Left cardiac atrium (tissue), 4 donors: Measurements from ENCODE around the gene GARNL3. TPM values are rescaled to one million over a fixed set of nuclear protein-coding genes. Genes with fewer than 3 reads are reported as not detected.

Source experiments
- ATAC-seq, 2 donors: fragments of 200-7000 bp; cut with Tn5 transposase; one replicate each; pipeline ENCODE4 v1.9.1; 2020; ENCODE audit warnings: mild to moderate bottlenecking in 2 of 2, moderate library complexity in 2 of 2
- DNase-seq: peaks from one replicate; pipeline ENCODE4 v3.0.0-alpha.2; 2020
- intact Hi-C, 2 donors: fragments of 100-400 bp; cut with DNase I; formaldehyde crosslinking; loops; one replicate each; pipeline versions ENCODE4 v1.14.1 to v1.15.1; 2022 to 2023
- total RNA-seq, 2 donors: library from RNA; stranded (reverse); fragmentation: NEBNext Ultra II Directional; extraction: Animal tissue kit (Norgen Biotek cat#: 25700); gene quantifications; one replicate each; pipeline ENCODE4 v1.2.1, GENCODE V29; 2021
- donor health status: DM: no; HTN: yes; CAD: no.
- donor health status: DM: no; HTN: yes; CAD: no; lungs with severe emphysema.
- donor health status: DM: yes; HTN: yes; CAD: no.
- donor health status: Dilated cardiomyopathy.

GARNL3 gene
- total RNA-seq, 2 donors from 2014 or later = 10.0 to 11.2 TPM

- intact Hi-C loops = loop anchor here in 1 of 2 donors (5.0 kb wide), 1 partner anchor 149 kb away; no protein-coding TSS in a partner anchor
- no peak for ATAC-seq
- no peak for DNase-seq
These were observed 97.0 kb downstream of the GARNL3 start for GRCh38 chr9:127361561-127361960.

DNA sequence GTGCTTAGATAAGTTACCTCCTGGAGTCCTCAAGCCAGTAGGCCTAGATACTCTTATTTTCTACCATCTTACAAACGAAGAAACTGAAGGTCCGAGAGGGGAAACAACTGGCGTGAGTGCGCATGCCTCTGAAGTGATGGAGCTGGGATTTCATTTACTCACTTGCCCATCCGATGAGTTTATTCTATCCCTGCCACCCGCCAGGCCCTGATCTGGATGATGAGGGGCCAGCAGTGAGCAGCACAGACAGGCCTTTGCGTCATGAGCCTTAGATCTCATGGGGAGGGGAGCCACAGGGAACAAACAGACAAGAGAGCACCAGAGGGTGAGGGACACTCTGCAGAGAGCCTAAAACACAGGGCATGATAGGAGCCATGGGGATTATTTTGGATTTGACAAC lies 98.3 kb downstream of the GARNL3 start:
- DNase-seq (no peak), ATAC-seq (no peak)
- intact Hi-C loops = loop anchor here in 1 of 2 donors (5.0 kb wide), 1 partner anchor 151 kb away; no protein-coding TSS in a partner anchor

DNA sequence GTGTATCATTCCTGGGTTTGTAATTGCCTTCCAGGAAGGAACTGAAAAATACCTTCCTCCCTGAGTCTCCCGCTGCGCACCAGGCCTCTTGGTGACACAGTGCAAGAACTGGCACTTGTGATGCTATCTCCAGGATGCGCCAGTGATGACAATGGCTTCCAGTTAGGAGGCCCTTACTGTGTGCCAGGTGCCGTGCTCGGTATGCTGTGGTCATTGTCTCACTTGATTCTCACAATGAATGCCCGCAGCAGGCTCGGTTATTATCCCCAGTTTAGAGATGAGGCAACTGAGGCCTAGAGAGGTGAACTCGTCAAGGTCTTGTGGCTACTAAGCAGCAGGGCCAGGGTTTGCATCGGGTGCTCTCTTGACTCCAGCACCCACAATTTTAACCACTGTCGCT lies 100.9 kb downstream of the GARNL3 start:
- no peak for DNase-seq
- no peak for ATAC-seq
- intact Hi-C loops = no loop called here

- intact Hi-C loops = no loop called here
- no peak for DNase-seq
- no peak for ATAC-seq
These were observed 102.0 kb downstream of the GARNL3 start for GRCh38 chr9:127366594-127366993.

DNA sequence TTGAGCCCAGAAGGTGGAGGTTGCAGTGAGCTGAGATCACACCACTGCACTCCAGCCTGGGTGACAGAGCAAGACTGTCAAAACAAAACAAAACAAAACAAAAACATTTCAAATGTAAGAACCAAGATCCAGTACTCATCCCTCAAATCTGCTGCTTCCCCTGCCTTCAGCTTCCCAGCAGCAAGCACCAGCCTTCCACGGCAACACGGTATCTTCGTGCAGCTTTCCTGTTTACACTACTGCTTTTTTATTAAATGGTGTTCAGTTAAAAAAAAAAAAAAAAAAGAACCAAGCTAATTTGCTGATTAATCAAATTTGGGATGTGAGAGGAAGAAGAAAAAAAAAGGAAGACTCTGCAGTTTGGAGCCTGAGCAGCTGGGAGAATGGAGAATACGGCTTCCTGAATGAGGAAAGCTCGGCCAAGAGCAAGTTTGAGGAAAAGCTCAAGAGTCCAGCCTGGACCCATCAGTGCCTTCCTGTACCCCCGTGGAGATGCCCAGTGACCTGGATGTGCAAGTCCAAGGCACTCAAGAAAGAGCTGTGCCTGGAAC lies 104.4 kb downstream of the GARNL3 start:
- peak in 1 of 2 donors; percentile 43 for ATAC-seq
- no peak for DNase-seq
- intact Hi-C loops = no loop called here

GRCh38 chr9:127369428-127369827 lies 104.9 kb downstream of the GARNL3 start:
- intact Hi-C loops = no loop called here
- DNase-seq (no peak), ATAC-seq (peak in 1 of 2 donors; percentile 18)

- intact Hi-C loops = no loop called here
- ATAC-seq = peak in 1 of 2 donors; percentile 15
These were observed 105.6 kb downstream of the GARNL3 start for GRCh38 chr9:127370147-127370579.

GRCh38 chr9:127370672-127371648 lies 106.4 kb downstream of the GARNL3 start:
- no peak for ATAC-seq
- intact Hi-C loops = no loop called here
- DNase-seq = no peak

More at GRCh38 chr9:127370147-127370579, 105.6 kb downstream of the GARNL3 start:
- no peak for DNase-seq

GRCh38 chr9:127380479-127380878 lies 115.9 kb downstream of the GARNL3 start:
- ATAC-seq = no peak
- intact Hi-C loops = no loop called here
- DNase-seq = no peak

GRCh38 chr9:127382541-127382940 lies 118.0 kb downstream of the GARNL3 start:
- intact Hi-C loops = no loop called here
- no peak for ATAC-seq
- DNase-seq = no peak

GRCh38 chr9:127384016-127384730 lies 119.6 kb downstream of the GARNL3 start:
- ATAC-seq (no peak), DNase-seq (no peak)
- intact Hi-C loops = no loop called here

GRCh38 chr9:127384901-127385300 lies 120.3 kb downstream of the GARNL3 start:
- DNase-seq (no peak), ATAC-seq (no peak)
- intact Hi-C loops = no loop called here

GRCh38 chr9:127386249-127386648 lies 121.7 kb downstream of the GARNL3 start:
- ATAC-seq (no peak), DNase-seq (no peak)

DNA sequence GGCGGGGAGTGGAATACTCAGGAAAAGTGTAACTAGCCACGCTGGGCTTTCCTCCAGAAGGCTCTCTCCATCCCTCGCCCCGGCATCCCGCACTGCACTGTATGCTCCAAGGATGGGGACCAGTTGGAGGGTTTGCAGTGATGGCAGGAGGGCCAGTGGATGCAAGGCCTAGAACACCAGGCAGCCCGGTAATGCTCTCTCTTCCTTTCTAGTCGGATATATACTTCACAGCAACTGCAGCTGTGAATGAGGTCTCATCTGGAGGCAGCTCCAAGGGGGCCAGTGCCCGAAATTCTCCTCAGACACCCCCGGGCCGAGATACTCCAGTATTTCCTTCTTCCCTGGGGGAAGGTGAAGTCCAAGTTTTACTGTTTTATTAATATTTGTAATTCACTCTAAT lies 122.4 kb downstream of the GARNL3 start:
- no peak for ATAC-seq
- intact Hi-C loops = no loop called here
- no peak for DNase-seq

More at GRCh38 chr9:127386249-127386648, 121.7 kb downstream of the GARNL3 start:
- intact Hi-C loops = no loop called here

DNA sequence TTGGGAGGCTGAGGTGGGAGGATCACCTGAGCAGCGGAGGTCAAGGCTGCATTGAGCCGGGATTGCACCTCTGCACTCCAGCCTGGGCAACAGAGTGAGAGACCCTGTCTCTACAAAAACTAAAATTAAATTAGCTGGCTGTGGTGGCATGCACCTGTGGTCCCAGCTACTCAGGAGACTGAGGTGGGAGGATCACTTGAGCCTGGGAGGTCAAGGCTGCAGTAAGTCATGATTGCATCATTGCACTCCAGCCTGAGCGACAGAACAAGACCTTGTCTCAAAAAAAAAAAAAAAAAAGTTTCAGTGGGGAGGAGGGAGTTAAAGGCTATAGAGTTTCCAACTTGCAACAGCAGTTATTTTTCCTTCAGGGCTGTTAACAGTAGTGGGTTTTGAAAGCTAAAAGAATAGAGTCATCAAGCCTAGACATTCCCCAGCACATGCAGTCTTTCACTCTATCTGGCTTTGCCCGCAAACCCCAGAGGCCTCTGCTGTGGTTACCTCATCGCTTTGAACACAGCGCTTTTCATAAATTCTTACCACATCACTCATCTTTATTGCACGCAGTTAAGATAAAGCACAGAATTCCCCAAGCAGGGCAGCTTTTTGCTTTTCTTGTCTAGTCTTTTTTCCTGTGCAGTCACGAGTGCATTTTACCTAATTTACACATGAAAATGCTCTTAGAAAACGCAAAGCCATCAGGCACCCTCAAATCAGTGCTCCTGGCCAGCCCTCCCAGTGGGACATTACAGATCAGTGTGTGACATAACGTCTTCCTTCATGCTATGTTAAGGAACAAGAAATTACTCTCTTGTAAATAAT lies 123.7 kb downstream of the GARNL3 start:
- ATAC-seq = peak; percentile 90 to 97
- peak; percentile 59 for DNase-seq
- intact Hi-C loops = no loop called here

DNA sequence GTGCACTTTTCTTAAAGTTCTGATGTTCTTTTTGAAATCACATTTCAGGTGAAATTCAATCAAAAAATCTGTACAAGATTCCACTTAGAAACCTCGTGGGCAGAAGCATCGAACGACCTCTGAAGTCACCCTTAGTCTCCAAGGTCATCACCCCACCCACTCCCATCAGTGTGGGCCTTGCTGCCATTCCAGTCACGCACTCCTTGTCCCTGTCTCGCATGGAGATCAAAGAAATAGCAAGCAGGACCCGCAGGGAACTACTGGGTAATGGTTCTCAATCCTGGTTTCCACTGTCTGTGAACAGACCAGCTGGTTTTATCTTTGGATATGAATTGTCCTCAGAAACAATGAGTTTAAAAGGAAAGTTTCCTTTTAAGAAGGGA lies 124.3 kb downstream of the GARNL3 start:
- intact Hi-C loops = no loop called here
- ATAC-seq (peak in 1 of 2 donors; percentile 19), DNase-seq (no peak)

DNA sequence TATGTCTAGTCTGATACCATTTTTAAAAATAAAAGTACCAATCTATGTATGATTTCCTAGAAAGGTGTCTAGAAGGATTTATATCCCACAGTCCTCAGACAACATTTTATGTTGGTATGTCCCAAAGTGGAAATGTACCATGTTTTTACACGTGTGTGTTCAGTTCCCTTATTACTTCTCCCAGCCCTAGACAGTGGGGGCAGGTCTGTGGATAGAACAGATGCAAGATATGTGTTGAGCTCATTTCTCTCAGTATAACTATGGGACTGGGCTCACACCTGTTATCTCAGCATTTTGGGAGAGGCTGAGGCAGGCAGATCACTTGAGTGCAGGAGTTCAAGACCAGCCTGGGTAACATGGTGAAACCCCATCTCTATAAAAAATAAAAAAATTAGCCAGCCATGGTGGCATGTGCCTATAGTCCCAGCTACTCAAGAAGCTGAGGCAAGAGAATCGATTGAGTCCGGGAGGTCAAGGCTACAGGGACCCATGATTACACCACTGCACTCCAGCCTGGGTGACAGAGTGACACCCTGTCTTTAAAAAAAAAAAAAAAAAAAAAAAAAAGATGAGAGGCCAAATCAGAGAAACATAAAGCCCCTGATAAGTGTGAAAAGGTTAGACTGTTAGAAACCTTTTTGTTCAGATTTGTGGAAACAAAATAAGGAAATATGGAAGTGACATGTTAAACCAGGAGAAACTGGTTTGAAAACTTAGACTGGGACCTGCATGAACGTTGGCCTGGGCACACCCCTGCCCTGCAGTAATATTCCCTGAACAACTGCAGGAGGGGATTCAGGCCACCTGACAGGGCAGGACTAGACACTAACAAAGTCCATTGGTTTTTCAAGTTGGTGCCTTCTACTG lies 125.0 kb downstream of the GARNL3 start:
- intact Hi-C loops = no loop called here

GRCh38 chr9:127390248-127390545 lies 125.6 kb downstream of the GARNL3 start:
- DNase-seq (no peak), ATAC-seq (no peak)
- intact Hi-C loops = no loop called here

More for the DNA sequence above, 125.0 kb downstream of the GARNL3 start:
- DNase-seq (no peak), ATAC-seq (no peak)
